ENCODE results near the gene YTHDC1. TPM values are rescaled to one million over a fixed set of nuclear protein-coding genes. Genes with fewer than 3 reads are reported as not detected.

The YTHDC1 gene
- total and polyA plus RNA-seq, 2 of the 13 experiments (the other 11 are each of a cell fraction or from before 2014, with no cell fraction given) = 37.3 to 56.8 TPM

DNA sequence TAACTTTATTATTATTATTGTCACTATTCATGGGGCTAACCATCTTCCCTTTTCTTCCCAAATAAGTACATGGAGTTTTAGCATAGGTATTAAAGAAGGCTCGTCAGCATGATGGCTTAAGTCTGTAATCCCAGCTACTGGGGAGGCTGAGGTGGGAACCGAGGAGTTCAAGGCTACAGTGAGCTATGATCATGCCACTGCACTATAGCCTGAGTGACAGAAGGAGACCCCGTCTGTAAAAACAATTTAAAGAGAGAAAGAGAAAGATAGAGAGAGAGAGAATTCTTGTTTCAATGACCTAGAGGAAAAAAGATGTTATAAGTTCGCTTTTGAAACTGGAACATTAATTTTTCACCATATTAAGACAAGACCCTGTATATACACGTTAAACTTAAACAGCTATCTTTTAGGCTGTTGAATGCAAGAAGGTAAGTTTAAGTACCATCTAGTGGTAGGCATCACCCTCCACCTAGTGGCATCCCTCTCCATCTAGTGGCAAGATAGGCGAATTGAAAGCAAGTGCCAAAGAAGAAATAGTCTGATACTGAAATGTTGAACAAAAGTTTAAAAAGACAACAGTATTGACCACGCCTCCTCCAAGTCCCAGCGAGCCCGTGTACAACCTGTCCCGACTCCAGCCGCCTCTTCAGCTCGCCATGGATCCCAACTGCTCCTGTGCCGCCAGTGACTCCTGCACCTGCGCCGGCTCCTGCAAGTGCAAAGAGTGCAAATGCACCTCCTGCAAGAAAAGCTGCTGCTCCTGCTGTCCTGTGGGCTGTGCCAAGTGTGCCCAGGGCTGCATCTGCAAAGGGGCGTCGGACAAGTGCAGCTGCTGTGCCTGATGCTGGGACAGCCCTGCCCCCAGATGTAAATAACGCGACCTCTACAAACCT lies 26.0 kb upstream of the YTHDC1 start (continued):
- TF ChIP-seq ZNF557 (CRISPR knock-in tag; IDR thresholded peaks at IDR 0.05) (no peak), ZNF124 (CRISPR knock-in tag; IDR thresholded peaks at IDR 0.05) (no peak), NFIB (CRISPR knock-in tag; IDR thresholded peaks at IDR 0.05; ENCODE audit: borderline replicate concordance) (no peak), SNAPC2 (CRISPR knock-in tag; IDR thresholded peaks at IDR 0.05) (no peak), ZNF441 (CRISPR knock-in tag; IDR thresholded peaks at IDR 0.05; ENCODE audit: borderline replicate concordance) (0 out of 2 replicates have a peak, but pooled peaks have one; percentile 32), NAIF1 (CRISPR knock-in tag; IDR thresholded peaks at IDR 0.05; ENCODE audit: borderline replicate concordance) (no peak), EHMT2 (IDR thresholded peaks at IDR 0.05; ENCODE audit: borderline replicate concordance, low read depth, low read length) (no peak), KAT2B (IDR thresholded peaks at IDR 0.05; ENCODE audit: borderline replicate concordance, low read depth, low read length) (no peak), PCBP1 (IDR thresholded peaks at IDR 0.05; ENCODE audit: borderline replicate concordance, low read depth, low read length) (no peak), ZMYM4 (CRISPR knock-in tag; IDR thresholded peaks at IDR 0.05) (0 out of 2 replicates have a peak, but pooled peaks have one; percentile 17), ZSCAN30 (CRISPR knock-in tag; IDR thresholded peaks at IDR 0.05) (no peak)
- TF ChIP-seq, protein P1, sequence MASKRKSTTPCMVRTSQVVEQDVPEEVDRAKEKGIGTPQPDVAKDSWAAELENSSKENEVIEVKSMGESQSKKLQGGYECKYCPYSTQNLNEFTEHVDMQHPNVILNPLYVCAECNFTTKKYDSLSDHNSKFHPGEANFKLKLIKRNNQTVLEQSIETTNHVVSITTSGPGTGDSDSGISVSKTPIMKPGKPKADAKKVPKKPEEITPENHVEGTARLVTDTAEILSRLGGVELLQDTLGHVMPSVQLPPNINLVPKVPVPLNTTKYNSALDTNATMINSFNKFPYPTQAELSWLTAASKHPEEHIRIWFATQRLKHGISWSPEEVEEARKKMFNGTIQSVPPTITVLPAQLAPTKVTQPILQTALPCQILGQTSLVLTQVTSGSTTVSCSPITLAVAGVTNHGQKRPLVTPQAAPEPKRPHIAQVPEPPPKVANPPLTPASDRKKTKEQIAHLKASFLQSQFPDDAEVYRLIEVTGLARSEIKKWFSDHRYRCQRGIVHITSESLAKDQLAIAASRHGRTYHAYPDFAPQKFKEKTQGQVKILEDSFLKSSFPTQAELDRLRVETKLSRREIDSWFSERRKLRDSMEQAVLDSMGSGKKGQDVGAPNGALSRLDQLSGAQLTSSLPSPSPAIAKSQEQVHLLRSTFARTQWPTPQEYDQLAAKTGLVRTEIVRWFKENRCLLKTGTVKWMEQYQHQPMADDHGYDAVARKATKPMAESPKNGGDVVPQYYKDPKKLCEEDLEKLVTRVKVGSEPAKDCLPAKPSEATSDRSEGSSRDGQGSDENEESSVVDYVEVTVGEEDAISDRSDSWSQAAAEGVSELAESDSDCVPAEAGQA (IDR thresholded peaks at IDR 0.05; ENCODE audit: low read depth) = no peak
- TF ChIP-seq, protein P1 (CRISPR knock-in tag; IDR thresholded peaks at IDR 0.05; ENCODE audit: borderline replicate concordance) = no peak
- TF ChIP-seq, protein P2, sequence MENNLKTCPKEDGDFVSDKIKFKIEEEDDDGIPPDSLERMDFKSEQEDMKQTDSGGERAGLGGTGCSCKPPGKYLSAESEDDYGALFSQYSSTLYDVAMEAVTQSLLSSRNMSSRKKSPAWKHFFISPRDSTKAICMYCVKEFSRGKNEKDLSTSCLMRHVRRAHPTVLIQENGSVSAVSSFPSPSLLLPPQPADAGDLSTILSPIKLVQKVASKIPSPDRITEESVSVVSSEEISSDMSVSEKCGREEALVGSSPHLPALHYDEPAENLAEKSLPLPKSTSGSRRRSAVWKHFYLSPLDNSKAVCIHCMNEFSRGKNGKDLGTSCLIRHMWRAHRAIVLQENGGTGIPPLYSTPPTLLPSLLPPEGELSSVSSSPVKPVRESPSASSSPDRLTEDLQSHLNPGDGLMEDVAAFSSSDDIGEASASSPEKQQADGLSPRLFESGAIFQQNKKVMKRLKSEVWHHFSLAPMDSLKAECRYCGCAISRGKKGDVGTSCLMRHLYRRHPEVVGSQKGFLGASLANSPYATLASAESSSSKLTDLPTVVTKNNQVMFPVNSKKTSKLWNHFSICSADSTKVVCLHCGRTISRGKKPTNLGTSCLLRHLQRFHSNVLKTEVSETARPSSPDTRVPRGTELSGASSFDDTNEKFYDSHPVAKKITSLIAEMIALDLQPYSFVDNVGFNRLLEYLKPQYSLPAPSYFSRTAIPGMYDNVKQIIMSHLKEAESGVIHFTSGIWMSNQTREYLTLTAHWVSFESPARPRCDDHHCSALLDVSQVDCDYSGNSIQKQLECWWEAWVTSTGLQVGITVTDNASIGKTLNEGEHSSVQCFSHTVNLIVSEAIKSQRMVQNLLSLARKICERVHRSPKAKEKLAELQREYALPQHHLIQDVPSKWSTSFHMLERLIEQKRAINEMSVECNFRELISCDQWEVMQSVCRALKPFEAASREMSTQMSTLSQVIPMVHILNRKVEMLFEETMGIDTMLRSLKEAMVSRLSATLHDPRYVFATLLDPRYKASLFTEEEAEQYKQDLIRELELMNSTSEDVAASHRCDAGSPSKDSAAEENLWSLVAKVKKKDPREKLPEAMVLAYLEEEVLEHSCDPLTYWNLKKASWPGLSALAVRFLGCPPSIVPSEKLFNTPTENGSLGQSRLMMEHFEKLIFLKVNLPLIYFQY (CRISPR knock-in tag; IDR thresholded peaks at IDR 0.05; ENCODE audit: borderline replicate concordance) = no peak
- TF ChIP-seq, protein P3, sequence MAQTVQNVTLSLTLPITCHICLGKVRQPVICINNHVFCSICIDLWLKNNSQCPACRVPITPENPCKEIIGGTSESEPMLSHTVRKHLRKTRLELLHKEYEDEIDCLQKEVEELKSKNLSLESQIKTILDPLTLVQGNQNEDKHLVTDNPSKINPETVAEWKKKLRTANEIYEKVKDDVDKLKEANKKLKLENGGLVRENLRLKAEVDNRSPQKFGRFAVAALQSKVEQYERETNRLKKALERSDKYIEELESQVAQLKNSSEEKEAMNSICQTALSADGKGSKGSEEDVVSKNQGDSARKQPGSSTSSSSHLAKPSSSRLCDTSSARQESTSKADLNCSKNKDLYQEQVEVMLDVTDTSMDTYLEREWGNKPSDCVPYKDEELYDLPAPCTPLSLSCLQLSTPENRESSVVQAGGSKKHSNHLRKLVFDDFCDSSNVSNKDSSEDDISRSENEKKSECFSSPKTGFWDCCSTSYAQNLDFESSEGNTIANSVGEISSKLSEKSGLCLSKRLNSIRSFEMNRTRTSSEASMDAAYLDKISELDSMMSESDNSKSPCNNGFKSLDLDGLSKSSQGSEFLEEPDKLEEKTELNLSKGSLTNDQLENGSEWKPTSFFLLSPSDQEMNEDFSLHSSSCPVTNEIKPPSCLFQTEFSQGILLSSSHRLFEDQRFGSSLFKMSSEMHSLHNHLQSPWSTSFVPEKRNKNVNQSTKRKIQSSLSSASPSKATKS (CRISPR knock-in tag; IDR thresholded peaks at IDR 0.05) = no peak
- TF ChIP-seq, protein P4, sequence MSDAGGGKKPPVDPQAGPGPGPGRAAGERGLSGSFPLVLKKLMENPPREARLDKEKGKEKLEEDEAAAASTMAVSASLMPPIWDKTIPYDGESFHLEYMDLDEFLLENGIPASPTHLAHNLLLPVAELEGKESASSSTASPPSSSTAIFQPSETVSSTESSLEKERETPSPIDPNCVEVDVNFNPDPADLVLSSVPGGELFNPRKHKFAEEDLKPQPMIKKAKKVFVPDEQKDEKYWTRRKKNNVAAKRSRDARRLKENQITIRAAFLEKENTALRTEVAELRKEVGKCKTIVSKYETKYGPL (CRISPR knock-in tag; IDR thresholded peaks at IDR 0.05) = no peak
